NCI-H510A (cell line): ENCODE measurements around the gene RNU7-1.

ENCODE experiments used
- DNase-seq: peaks from one replicate; lab custom pipeline; 2025; lab: John Stamatoyannopoulos, UW

Gene RNU7-1

GRCh38 chr12:6917491-6918231 lies 26.0 kb upstream of the RNU7-1 start:
- DNase-seq = no peak

GRCh38 chr12:6919588-6919987 lies 24.0 kb upstream of the RNU7-1 start:
- no peak for DNase-seq

DNA sequence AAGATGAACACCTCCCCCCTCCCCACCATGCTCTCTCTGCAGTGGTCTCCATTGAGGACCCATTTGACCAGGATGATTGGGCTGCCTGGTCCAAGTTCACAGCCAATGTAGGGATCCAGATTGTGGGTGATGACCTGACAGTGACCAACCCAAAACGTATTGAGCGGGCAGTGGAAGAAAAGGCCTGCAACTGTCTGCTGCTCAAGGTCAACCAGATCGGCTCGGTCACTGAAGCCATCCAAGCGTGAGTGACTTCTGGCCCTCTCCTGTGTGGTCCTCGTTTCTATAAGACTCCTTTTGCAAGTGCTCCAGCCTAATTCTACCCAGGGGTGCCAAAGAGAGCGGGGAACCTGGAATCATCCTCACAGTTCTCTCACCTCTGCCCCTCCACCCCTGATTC lies 22.1 kb upstream of the RNU7-1 start:
- DNase-seq = no peak

DNA sequence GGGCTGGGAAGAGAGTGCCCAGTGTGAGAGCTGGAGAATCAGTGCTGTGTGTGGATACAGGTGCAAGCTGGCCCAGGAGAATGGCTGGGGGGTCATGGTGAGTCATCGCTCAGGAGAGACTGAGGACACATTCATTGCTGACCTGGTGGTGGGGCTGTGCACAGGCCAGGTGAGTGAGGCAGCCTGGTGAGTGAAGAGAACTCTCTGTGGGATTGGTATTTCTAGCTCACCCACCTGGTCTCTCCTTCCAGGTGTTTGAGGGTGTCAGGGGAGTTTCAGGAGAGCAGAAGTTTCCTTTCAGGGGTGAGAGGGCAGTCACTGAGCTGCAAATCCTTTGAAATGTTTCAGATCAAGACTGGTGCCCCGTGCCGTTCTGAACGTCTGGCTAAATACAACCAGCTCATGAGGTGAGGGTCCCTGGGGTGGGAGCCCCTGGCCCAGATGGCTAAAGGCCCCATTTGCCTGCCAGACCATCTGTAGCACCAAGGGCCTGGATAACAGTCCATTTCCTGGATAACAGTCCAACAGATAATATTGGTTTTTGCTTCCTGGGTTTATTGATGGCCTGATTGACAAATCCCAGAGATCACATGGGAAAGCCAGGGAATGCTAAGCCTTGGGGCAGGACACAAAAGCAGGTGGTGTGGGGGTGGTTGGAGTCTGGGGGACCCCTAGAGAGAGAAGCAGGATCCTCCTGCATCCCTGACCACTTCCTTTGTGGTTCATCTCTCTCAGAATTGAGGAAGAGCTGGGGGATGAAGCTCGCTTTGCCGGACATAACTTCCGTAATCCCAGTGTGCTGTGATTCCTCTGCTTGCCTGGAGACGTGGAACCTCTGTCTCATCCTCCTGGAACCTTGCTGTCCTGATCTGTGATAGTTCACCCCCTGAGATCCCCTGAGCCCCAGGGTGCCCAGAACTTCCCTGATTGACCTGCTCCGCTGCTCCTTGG lies 21.3 kb upstream of the RNU7-1 start:
- DNase-seq = no peak

DNA sequence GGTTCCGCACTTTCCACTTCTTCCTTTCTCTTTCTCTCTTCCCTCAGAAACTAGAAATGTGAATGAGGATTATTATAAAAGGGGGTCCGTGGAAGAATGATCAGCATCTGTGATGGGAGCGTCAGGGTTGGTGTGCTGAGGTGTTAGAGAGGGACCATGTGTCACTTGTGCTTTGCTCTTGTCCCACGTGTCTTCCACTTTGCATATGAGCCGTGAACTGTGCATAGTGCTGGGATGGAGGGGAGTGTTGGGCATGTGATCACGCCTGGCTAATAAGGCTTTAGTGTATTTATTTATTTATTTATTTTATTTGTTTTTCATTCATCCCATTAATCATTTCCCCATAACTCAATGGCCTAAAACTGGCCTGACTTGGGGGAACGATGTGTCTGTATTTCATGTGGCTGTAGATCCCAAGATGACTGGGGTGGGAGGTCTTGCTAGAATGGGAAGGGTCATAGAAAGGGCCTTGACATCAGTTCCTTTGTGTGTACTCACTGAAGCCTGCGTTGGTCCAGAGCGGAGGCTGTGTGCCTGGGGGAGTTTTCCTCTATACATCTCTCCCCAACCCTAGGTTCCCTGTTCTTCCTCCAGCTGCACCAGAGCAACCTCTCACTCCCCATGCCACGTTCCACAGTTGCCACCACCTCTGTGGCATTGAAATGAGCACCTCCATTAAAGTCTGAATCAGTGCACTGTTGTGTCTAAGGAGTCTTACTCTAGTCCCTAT lies 20.4 kb upstream of the RNU7-1 start:
- no peak for DNase-seq

- no peak for DNase-seq
These were observed 19.8 kb upstream of the RNU7-1 start for GRCh38 chr12:6923851-6924250.

DNA sequence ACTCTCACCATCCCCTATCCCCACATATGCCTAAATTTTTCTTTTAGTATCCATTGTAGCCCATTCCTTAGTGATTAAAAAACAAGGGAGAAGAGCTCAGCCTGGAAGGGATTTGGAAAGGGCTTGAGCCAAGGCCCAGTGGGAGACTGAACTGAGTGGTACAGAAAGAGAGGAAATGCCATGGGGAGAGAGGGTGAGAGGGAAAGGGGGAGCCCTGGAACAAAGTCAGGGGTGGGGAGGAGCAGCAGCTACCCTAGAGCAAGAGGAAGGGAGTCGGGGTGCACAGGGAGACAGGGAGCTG lies 18.4 kb upstream of the RNU7-1 start:
- DNase-seq = no peak

- no peak for DNase-seq
These were observed 17.9 kb upstream of the RNU7-1 start for GRCh38 chr12:6925540-6926279.

- DNase-seq = no peak
These were observed 16.1 kb upstream of the RNU7-1 start, which contains the start of gene ATN1 for GRCh38 chr12:6927379-6928021. TSS of gene ATN1 (plus strand) at chr12:6927959. CDS start at chr12:6934002, 6,043 bp downstream.

- no peak for DNase-seq
These were observed 15.5 kb upstream of the RNU7-1 start for GRCh38 chr12:6928022-6928702.

- DNase-seq = no peak
These were observed 14.8 kb upstream of the RNU7-1 start for GRCh38 chr12:6928703-6929407.

GRCh38 chr12:6929466-6930452 lies 13.9 kb upstream of the RNU7-1 start:
- no peak for DNase-seq

GRCh38 chr12:6932766-6933165 lies 10.8 kb upstream of the RNU7-1 start:
- DNase-seq = no peak

DNA sequence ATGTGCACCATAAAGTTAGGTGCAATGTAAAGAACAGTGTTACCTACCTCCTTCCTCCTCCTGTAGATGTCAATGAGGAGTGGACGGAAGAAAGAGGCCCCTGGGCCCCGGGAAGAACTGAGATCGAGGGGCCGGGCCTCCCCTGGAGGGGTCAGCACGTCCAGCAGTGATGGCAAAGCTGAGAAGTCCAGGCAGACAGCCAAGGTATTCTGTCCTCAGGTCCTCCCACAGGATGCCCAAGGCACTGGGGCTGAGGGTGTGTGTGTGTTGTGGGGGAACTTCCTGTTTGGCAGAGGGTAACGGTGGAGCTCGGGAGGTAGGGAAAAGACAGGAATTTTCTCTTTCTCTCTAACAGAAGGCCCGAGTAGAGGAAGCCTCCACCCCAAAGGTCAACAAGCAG lies 9.5 kb upstream of the RNU7-1 start:
- DNase-seq = no peak

DNA sequence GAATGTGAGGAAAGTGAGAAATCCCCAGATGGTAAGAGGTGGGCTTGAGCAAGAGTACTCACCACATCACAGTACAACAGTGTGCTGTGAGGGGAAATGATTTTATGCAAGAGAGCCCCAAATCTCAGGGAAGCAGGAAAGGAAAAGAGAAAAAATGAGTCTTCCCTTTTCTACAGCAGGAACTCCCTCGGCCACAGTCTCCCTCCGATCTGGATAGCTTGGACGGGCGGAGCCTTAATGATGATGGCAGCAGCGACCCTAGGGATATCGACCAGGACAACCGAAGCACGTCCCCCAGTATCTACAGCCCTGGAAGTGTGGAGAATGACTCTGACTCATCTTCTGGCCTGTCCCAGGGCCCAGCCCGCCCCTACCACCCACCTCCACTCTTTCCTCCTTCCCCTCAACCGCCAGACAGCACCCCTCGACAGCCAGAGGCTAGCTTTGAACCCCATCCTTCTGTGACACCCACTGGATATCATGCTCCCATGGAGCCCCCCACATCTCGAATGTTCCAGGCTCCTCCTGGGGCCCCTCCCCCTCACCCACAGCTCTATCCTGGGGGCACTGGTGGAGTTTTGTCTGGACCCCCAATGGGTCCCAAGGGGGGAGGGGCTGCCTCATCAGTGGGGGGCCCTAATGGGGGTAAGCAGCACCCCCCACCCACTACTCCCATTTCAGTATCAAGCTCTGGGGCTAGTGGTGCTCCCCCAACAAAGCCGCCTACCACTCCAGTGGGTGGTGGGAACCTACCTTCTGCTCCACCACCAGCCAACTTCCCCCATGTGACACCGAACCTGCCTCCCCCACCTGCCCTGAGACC lies 8.0 kb upstream of the RNU7-1 start:
- no peak for DNase-seq

- DNase-seq = no peak
These were observed 7.4 kb upstream of the RNU7-1 start for GRCh38 chr12:6936194-6936635.

DNA sequence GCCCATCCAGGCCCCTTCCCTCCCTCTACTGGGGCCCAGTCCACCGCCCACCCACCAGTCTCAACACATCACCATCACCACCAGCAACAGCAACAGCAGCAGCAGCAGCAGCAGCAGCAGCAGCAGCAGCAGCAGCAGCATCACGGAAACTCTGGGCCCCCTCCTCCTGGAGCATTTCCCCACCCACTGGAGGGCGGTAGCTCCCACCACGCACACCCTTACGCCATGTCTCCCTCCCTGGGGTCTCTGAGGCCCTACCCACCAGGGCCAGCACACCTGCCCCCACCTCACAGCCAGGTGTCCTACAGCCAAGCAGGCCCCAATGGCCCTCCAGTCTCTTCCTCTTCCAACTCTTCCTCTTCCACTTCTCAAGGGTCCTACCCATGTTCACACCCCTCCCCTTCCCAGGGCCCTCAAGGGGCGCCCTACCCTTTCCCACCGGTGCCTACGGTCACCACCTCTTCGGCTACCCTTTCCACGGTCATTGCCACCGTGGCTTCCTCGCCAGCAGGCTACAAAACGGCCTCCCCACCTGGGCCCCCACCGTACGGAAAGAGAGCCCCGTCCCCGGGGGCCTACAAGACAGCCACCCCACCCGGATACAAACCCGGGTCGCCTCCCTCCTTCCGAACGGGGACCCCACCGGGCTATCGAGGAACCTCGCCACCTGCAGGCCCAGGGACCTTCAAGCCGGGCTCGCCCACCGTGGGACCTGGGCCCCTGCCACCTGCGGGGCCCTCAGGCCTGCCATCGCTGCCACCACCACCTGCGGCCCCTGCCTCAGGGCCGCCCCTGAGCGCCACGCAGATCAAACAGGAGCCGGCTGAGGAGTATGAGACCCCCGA lies 6.8 kb upstream of the RNU7-1 start:
- no peak for DNase-seq
